ENCODE data around the gene ABI2.

Gene ABI2

DNA sequence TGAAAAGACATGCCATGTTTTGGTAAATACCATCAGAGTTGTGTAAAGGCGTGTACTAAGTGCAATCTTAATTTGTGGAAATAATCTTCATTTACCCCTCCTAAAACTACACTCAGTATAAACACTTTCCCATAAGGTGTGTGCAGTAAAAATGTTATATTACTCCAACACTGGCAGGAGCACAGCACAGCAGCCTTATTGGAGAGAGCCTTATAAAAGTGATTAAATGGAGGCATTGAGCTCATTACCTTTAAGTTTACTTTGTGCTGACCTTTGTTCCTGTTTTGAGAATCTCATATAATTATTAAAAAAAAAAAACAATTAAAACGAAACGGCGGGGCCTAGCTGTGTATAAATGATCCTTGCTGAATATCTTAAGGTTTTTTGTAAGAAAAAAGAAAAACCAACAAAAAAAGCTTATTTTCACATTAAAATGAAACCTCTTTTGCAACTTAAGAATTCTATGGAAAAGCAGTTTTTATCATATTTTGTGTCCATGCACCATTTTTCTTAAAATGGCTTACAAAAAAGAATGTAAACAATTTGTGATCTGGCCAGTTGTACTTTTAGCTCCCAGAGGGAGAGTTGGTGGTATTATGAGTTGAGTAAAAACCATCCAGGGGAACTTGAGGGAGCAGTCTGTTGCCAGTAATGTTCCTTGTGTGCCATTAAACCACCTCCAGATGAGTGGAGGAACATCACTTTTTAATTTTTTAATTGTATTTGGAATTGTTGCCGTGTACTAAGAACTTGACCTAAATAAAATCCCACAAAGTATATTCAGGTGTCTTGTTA lies 103.4 kb downstream of the ABI2 start:
- DNase-seq, result no peak

DNA sequence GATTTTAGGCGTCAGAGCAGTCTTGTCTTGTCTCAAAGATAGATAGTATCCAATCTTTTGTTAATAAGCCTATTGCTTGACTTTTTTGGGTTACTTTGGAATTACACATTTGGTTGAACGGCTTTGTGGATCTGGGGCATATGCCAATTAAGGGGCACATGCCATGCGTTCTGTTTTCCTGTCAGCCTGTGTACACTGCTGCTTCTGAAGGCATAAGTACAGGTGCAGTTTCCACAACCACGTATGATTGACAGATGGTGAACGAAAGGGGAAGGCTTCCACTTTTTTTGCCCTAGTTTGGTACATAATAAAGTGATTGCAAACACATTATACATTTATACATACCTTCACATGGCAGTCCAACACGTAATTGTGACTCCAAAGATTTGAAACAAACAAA lies 104.6 kb downstream of the ABI2 start:
- DNase-seq, result no peak

DNA sequence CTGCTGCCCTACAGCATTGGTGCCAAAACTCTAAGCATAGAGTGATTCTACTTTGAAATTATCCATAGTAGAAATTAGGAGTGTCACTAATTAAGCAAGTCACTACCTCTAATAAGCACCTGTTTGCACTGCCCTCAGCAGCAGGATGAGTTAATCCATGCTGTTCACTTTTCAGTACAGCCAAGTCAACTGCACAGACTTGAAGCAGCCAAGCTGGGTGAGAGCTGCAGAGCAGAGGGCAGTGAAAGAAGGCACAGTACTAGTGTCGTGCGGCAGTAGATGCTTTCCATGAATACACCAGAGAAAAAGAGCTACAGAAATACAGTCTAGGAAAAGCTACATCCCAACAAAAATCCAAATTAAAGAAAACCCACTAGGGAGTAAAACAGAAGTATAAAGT lies 108.3 kb downstream of the ABI2 start:
- no peak for DNase-seq

DNA sequence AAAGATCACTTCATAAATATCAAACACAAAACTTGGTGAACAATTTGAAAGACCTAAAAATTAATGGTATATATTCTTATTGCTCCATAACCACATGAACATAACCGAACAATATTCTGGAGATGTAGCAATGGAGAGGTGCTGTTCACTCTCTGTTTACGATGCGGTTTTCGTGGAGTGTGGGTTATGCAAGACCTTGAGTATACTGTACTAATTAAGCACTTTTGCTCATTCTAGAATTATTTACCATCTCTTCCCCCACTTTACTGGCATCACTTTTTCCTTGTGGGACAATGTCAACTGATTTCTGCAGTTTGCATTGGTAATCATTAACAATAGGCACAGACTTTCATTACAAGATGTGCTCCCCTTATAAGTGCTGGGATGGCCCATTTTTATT lies 109.3 kb downstream of the ABI2 start:
- DNase-seq, result no peak

DNA sequence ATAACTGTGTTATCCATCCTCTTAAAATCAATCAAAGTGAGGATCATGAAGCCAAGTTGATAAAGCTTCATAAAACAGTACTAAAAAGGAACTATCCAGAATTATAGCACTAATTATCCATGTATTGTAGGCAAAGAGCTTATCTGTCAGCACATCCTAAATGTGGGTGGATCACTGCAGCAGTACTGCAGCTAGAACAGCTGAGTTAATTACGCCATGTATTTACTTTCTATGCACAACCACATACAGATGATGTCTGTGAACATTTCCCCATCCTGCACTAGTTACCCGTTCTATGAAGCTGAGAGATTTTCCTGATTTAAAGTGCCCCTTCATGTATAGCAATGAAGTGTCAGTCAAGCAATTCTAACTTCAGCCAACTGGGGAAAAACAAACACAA lies 110.3 kb downstream of the ABI2 start:
- no peak for DNase-seq

DNA sequence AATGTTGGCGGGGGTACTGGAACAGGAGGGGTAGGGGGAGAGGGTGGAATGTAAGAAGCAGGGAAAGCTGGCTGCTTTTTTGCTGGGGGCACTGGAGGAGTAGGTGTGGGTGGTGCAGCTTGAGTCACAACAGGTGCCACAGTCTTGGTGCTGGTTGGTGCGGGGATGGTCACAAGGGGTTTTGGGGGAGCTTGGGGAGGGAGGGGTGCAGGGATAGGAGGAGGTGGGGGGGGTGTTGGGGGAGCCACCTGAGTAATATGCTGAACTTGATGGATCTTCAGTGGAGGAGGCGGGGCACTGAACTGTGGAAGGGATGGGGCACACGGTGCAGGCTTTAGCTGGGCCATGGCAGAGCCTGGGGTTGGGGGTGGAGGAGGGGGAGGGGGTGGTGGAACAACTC lies 112.5 kb downstream of the ABI2 start:
- DNase-seq, result no peak

DNA sequence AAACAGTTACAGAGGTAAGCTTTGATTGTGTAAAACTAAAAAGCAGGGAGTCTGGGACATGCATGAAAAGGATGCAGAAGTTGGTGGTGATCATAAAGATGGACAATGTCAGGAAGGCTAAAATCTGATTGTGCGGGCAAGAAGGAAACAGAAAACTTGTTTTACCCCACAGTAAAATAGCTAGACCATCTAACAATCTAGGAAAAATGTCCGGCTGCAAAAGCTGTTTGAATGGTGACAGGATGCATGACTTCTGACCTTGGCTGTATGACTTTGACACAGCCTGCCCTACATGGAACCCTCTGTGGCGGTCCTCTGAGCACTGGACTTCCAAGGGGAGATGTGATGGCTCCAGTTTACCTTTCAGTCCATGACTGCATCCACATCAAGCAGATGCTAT lies 113.3 kb downstream of the ABI2 start:
- no peak for DNase-seq

DNA sequence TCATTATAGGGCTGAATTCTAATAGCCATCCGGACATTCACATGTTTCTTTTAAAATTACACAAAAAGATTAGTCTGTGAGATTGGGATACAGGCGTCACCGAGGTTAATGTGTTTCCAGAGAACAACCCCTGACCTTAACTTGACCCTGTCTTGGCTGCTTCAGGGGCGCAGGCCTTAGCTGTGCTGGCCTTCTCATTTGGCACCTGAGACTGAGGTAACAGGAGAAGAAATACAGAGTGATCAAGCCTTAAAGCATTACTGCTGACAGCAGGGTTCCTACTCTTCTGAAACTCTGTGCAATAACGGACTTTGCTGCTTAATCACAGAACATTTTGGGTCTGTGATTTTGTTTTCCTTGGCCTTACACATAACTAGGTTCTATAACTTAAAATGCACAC lies 114.3 kb downstream of the ABI2 start:
- DNase-seq, result no peak

DNA sequence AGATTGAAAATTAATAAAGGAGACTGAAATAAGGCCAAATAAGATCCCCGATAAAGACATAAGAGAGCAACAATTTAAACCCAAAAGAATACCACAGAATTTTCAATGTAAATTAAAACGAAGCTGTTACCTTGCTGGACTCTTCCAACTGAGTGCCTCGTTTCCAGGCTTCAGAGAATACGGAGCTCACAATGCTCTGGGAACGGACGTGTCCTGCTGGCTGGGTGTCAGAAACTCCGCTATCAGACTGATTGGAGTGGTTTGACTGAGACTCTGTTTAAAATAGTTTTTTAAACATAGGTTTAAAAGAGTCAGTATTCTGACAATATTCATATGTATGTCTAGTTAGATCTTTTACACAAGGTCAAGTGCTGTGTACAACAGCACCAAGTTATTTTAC lies 116.5 kb downstream of the ABI2 start:
- no peak for DNase-seq

DNA sequence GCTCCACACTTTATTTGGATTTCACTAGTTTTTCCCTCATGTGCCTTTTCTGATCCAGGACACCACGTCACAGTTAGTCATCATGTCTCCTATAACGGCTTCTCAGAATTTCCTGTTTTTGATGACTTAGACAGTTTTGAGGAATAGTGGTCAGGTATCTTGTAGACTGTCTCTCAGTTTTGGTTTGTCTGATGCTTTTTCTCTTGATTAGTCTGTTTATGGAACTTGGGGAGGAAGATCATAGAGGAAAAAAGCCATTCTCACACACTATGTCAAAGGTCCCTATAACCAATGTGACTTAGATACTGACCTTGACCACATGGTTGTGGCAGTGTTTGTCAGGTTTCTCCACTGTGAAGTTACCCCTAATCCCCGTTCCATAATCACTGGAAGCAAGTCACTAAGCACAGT lies 117.9 kb downstream of the ABI2 start:
- DNase-seq, result no peak

DNA sequence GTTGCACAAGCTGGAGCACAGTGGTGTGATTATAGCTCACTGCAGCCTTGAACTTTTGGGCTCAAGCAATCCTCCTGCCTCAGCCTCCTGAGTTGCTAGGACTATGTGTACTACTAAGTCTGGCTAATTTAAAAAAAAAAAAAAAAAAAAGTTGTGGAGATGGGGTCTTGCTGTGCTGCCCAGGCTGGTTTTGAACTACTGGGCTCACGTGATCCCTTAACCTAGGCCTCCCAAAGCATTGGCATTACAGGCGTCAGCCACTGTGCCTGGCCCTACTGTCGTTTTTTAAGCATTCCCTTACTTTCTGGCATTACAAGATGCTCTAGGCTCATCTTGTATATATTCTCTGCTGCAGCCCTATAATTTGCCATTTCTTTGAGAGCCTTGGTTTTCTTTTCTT lies 118.6 kb downstream of the ABI2 start:
- DNase-seq, result no peak

DNA sequence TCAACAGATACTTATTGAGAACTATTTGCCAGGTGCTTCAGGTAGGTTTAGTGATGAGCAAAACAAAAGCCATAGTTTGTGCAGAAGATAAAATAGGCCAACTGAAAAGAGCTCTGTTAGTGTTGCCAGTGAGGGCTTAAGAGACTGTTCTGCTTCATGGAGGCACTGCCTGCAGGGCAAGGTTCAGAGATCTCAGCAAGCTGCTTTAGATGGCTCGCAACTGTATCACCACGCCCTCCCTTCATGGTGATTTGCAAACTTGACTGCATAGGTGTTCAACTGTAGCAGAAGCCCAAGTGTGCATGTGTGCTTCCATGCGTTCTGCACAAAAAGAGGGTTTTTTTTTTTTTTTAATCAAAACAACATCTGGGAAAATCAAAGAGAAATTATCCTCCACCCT lies 122.4 kb downstream of the ABI2 start:
- DNase-seq, result no peak

DNA sequence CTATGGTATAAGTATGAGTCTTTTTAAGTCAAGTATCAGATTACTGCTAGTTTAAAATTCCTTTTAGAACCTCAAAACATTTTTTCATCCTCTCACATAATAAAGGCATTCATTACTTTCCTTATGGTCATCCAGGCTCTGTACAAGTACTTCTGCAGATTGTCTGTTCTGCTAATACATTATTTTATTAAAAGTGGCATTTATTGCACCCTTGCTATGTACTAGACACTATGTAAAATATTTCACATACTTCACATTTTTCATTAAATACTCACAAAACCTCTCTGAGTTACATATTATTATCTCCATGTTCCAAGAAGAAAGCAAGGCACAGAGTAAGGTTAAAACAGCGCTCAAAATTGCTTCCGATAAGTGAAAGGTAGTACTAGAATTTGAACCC lies 122.8 kb downstream of the ABI2 start:
- no peak for DNase-seq

DNA sequence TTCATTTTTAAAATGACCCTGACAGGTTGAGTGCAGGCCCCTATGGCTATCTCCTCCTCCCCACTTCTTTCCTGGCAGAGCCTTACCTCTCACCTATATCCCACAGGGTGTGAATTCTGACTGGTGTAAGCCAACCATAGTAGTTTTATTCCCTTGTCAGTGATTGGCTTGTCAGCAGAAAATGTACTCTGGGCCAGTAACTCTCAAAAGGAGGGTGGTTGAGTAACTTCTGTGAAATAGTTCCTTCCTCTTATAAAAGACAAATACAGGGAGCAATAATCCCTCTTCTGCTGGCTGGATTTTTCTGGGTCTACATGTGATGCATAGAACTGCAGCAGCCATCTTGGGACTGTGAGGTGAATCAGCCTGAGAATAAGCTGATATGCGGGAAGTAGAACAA lies 123.5 kb downstream of the ABI2 start:
- DNase-seq, result no peak

DNA sequence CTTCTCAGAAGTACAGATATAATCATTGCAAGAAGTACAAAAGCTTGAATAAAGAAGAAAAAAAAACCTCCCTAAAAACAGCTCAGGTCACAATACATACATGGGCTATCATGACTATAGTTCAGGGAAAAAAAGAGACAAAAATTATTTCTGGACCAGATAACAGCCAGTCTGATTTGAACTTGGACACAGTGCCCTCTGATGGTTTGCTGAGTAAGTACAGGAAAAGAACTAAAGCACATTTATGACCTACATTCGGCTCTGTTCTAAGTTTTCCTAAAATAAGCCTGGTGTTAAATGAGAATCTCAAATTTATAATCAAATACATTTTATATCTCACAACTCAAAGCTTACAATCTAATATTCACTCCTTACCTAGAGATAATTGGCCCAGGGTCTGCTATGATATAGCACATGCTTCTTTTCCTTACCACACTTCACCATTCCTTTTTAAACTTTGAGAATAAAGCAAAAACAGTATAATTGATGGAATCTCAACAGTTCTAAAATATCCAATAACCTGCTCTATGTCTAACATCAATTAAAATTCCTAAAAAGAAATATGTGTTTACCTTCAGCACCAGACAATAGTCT lies 125.8 kb downstream of the ABI2 start:
- no peak for DNase-seq

DNA sequence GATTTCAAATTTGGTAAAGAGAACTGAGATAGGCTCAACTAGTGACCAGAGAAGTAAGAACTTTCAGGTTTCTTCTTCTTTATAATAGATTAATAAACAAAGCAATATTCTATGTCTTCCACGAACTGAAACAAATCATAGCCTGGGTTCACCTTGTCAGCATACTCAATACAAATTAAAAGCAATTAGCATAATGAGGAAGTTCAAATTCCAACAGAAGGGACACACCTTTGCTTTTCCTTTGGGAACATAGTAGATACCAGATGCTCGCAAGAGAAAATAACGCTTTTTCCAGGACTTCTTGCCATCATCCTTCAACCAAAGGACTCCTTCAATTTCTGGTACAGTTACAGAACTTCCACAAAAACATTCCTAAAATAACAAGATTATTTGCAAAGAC lies 127.0 kb downstream of the ABI2 start:
- no peak for DNase-seq

DNA sequence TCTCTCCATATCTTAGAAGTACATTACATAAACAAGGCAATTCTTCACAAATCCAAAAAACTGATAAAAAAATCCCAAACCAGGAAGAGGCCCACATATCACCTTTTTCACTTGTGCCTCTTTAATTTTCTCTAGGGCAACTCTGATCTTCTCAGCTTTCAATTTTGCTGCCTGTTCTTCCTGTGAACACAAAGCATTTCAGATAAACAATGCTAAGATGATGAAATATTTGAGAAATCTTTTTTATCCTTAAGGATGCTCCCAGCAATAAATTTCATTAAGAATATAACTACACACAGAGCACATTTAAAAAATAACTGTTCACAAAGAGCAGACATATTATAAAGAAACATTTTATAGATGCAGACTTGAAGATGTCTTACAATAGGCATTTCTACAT lies 133.6 kb downstream of the ABI2 start:
- no peak for DNase-seq

DNA sequence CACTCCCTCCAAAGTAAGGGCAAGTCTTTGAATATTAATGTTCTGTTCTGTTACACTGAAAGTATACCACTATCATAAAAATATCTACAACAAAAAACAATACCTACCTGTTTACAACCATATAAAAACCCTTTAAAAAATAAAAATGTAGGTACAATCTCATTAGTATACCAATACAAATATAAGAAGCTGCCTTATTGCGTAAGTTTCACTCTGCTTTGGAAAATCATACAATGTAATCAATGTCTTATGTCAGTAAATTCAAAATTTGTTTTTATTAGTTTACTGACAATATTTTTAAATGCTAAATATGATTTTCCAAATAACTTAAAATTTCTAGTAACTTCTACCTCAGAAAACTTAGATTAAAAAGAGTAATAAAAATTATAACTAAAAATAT lies 134.1 kb downstream of the ABI2 start:
- no peak for DNase-seq

DNA sequence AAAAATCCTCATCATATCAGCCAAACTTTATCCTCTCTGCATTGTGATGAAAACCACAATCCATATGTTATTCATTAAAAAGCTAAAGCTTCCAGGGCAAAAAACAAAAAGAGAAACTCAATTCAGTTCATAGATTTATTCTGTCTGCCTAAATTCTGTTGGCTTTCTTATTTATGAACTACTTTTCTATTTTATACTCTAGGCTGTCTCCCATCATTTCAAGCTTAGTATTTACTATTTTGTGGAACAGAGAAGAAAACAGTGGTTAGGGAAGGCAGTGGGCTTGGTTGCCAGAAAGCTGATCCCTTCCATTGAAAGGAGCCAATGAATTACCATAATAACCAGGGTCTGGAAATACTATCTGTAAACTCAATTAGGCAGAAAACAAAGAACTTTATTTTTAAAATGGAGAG lies 135.1 kb downstream of the ABI2 start:
- no peak for DNase-seq

DNA sequence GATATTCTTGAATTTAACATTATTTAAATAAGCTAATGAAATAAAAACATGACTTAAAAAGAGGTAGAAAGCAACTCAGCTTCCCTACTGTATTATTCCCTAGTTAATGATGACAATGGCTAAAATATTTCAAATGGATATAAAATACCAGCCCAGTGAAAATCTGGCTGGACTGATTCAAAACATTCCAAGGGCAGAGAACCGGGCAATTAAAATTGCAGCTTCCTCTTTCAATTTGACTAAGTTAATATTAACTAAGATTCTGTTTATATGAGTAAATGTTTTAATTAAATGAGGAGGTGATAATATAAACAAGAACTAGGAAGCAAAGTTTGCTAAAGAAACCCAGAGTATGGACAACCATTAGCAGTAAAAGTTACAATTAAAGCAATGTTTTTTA lies 141.4 kb downstream of the ABI2 start:
- no peak for DNase-seq

DNA sequence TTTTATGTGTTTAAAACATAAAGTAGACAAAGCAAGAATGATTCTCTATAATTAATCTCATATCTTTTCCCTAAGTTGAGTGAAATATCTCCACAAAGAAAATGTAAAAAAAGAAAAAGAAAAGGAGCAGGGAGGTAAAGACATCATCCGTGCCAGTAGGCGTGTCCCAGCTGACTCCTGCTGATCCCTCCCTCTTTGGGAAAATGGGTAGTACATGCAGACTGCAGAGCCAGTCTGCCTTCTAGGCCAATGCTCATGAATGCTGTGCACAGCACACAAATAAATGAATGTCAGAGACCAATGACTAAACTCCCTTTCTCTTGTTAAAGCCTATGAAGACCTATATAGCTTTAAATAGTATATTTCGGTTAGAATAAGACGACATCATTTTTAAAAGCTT lies 142.2 kb downstream of the ABI2 start:
- DNase-seq, result no peak

DNA sequence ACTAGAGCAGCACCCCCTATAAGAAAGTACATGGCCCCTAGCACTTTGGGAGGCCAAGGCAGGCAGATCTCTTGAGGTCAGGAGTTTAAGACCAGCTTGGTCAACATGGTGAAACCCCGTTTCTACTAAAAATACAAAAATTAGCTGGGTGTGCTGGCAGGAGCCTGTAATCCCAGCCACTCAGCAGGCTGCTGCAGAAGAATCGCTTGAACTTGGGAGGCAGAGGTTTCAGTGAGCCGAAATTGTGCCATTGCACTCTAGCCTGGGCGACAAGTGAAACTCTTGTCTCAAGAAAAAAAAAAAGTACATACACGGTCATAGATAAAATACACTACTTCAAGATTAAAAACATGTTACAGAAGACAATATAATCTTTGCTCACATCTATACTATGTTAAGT lies 143.1 kb downstream of the ABI2 start:
- no peak for DNase-seq

DNA sequence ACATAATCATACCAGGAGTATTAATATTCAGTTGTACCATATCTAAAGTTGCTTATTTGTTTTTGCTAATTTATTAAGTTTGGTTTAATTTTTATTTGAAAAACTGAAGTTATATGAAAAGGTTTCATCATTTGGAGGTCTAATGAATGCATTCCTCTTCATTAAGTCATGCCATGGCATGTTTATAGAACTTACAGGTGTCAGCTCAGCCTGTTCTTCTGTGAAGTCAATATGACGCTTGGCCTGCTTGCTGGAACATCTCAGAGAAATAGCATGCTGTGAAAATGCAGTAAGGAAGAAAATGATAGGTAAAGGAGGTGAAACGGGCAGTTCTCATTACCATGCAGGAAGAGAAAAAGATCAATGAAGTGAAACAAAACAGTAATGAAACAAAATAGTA lies 148.7 kb downstream of the ABI2 start:
- no peak for DNase-seq

DNA sequence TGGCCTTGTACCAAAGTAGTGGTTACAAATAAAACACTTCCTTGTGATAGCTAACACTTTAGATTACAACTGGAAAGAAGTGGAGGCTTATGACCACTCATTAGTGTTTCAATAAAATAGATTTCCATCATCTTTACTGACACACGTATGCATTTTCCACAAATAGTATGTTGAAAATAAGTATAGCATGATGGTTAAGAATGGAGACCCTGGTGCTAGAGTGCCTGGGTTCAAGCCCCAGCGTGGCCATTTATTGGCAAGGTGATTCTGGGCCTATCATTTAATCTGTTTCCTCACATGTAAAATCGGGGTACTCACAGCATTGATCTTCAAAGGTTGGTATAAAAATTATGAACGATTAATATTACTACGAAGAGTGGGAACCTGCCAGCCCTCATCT lies 152.4 kb downstream of the ABI2 start:
- no peak for DNase-seq

Measured in NCI-H2107 (cell line).